ENCODE results near the gene SGPP1.

- no peak for TF ChIP-seq POLR2A (IDR thresholded peaks at IDR 0.05)
- no peak for TF ChIP-seq CTCF (IDR thresholded peaks at IDR 0.05)
Observed at GRCh38 chr14:63673886-63674497, 53.9 kb downstream of the SGPP1 start.

All from lower leg skin (tissue), 3 donors.